Hippocampal formation (tissue), 2 donors: ENCODE measurements around the gene UNC5B.

Source experiments
- DNase-seq, 2 donors: peaks; one replicate each; lab custom pipeline; 2025; lab: John Stamatoyannopoulos, UW

The UNC5B gene

DNA sequence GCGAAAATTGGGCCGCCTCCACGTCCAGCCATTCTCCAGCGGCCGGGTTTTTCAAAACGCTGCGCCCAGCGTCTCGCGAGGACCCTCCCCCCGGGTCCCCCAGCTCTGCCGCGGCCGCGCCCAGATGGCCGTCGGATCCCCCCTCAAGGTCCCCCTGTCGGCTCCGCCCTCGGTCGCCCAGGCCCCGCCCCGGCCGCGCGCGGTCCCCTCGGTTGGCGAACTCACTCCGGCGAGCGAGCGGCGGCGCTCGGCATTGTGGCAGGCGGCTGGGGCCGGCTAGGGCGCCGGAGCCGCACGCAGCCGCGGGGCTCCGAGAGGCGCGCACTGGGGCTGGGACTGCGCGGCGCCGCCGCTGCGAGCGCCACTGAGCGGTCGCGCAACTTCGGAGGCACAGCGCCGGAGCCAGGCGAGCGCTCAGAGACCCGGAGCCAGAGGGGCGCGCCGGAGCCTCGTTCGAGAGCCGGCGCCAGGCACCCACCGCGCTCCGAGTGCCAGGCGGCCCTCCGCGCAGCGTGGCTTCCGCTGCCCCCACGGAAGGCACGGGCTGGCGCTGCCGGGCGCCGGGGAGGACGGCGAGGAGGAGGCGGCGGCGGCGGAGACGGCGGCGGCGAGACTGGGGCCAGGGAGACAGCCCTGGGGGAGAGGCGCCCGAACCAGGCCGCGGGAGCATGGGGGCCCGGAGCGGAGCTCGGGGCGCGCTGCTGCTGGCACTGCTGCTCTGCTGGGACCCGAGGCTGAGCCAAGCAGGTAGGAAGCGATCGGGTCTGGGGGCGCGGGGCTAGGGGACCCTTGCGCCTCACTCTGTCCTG lies at the start of gene UNC5B:
Gene UNC5B, plus strand, starts transcription at position 253 of the 809 bp plus-strand sequence. Its CDS starts 416 bp downstream, at position 669.
- DNase-seq, result peak; percentile 91 to 92

DNA sequence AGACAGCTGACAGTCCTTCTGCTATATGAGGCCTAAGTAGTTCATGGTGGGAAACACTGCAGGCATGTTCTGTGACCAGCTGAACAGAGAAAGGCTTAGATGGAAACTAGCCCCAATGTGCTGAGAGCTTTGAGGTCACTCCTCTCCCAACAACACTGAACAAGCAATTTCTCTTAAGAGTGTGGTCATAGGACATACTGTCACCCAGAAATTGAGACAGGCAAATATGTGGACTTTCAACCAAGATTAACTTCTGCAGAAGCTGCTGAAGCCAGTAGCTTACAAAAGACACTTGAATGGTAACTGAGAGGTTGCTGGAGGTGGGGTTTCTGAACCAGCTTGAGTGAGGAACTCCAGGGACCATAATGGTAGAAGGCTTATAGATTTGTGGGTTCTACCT lies 38.9 kb upstream of the UNC5B start:
- no peak for DNase-seq

DNA sequence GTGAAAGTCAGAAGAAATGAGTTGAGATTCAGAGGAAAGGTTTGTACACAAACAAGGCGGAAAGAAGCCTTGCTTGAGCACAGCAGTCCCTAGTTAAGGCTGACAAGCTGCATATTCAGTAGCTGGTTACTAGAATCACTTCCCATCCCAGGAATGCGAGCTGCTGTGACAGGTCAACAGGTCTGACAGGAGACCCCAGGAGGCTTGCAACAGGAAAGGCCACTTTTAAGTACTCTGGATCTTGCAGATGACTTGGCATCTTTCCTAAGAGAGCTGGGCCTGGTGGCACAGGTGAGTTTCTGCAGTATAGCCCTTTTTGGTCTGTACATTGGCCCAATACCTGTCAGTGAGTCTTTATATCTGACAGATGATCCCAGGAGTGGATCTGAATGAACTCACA lies 35.7 kb upstream of the UNC5B start:
- DNase-seq, result no peak

DNA sequence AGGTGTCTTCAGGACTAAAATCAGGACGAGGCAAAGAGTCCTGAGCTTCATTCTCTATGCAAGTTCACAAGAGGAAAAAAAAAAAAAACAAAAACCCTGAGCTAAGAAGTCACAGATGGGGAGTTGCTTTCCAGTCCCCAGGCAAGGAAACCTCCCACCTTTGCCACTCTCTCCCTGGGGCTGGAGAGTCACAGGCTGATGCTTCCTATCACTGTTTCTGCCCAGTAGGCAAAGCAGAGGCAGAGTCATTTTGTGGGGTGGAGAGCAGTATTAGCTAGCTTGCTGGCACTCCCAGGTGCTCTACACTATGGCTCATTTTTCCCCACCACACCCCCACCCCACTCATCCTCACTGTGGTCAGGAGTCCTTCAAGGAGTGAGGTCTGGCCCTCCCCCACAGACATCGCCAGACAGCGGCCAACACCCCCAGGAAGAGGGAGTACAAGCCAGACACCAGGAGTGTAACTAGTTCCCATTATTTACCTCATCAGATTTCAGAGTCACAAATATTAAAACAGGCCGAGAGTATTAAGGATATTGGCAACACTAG lies 34.6 kb upstream of the UNC5B start:
- no peak for DNase-seq

DNA sequence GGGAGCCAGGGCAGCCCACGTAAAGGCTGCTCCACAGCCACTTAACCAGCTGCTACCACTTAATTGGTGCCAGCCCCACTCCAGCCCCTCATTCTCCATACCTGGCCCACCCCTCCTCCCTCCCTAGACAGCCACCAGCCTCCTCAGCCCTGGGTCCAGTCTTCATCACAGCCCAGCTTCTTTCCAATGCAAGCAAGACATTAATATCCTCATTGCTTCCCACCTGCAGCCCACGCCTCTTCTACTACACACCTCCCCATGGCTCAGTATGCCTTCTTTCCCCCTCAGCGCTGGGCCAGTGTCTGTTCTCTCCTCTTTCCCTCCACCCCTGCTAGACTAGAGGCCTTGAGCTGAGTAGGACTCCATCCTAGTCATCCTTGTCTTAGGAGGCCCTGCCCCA lies 33.5 kb upstream of the UNC5B start:
- DNase-seq, result no peak

DNA sequence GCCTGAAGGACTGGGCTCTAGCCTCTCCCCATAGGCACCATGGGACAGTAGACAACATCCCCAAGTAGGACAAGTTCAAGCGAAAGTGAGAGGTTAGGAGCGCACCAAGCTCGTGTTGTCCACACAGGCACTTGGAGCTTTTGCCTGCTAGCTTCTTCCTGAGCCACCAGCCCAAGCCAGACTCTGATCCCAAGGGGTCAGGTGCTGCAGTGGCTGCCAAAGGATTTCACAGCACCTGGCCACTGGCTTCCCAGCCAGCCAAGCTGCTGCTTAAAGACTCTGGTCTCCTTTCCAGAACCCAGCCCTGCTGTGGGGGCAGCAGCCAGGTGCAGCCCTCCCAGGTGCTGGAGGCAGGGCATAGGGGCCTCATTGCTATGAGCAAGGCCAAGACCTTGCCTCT lies 33.0 kb upstream of the UNC5B start:
- no peak for DNase-seq

DNA sequence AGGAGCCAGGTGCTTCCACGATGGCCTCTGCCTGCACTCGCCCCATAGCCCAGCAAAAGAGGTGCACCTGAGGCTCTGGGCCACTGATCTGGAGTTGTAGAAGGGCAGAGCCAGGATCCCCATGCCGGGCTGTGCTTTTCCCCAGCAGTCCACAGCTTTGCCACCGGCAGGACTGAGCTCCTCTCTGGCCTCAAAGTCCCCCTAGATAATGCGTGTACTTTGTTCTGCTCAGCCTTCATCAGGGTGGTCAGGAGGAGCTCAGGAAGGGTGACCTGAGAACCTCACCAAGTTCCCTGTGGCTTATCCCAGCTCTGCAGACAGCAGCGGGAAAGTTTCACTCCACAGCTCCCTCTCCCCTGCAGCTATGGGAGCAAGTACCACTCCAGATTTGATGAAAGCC lies 27.9 kb upstream of the UNC5B start:
- no peak for DNase-seq

DNA sequence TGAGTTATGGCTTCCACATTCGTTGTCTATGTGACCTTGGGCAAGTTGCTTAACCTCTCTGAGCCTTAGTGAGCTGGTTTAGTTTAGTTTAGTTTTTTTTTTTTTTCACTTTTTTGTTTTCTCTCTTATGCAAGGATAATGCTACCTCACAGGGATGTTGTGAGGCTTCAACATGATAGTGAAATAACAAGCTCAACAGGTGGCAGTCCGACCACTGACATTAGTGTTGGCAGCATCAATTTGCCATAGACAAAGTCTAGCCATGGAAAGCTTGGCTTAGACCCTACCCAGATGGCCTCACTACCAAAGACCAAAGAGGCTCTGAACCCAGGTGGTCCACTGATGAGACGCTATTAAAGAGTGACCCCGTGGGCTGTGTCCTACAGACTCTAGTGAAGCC lies 27.2 kb upstream of the UNC5B start:
- no peak for DNase-seq

DNA sequence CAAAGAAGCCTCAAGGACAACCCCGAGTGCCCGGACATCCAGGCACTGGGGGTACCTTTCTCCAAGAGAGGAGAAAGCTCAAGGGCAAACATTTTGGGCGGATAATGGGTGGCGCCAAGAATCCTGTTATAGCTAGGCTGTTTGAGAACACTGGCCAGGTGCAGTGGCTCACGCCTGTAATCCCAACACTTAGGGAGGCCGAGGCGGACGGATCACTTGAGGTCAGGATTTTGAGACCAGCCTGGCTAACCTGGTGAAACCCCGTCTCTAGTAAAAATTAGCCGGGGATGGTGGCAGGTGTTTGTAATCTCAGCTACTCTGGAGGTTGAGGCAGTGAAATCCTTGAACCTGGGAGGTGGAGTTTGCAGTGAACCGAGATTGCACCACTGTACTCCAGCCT lies 25.2 kb upstream of the UNC5B start:
- DNase-seq, result no peak

DNA sequence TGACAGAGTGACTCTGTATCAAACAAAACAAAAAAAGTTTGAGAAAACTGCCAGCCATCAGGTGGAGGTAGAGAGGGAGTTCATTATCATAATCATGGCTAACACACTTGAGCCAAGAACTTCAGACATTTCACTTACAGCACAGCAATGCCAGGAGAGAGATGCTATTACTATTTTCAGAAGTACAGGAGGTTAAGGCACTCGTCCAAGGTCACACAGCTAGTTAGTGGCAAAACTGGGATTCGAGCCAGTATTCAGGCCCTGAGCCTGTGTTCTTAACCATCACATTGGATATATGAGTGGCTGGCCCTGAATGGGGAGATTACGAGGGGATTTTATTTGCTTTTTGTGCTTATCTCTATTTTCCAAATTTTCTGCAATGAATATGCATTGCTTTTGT lies 24.8 kb upstream of the UNC5B start:
- no peak for DNase-seq

DNA sequence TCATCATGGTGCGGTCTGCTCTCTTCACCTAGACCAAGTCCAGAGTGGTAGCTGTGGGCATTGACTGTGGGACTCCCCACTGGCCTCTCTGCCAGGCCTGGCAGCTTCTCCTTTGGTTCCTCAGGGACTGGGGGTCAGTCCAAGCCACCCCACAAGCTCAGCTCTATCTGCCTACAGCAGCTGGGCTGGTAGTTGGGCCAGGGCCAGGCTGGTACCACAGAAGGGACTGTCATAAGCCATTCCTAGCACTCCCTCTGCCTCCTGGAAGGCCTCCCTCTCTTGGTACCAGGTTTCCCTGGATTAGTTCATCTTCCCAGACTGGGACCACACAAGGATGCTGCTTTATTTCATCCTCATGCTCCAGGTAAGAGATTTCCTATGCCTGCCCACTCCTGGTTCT lies 24.2 kb upstream of the UNC5B start:
- peak; percentile 6 to 24 for DNase-seq

DNA sequence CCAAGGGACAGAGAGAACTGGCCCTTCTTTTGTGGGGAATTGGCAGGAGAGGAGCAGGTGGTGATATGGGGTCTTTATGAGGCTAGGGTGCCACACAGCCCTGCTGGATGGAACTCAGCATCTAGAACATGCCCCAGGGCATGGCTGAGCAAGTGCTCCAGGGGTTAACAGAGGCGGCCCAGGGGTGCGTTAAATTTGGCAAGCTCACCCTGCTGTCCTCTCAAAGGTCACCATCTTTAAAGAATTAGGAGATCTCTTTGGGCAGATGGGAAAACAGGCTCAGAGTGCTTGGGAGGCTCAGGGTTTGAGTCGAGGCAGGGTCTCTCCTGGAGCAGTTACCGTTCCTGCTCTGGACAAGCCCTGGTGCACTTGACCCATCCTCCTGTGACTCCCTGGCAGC lies 21.4 kb upstream of the UNC5B start:
- DNase-seq, result no peak

DNA sequence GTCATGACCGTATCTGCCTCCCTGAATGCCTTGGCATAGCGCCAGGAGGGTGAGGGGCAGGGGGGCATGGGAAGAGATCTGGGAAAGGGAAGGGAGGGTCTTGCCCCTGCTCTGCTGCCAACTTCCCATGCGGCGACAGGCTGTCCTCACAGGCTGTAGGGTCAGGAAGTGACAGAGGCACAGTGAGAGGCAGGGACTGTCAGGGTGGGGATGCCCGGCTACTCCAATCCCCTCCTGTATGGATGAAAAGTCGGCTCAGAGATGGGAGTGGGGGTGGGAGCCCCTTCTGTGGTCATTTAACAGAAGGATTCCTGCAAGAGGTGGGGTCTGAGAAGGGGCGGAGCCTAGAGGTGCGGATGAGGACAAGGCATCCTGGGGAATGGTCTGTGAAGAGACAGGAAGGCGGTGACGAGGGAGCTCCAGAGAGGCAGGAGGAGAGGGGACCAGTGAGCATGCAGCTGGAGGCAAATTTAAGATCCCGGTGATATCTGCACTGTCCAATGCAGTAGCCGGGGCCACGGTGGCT lies 20.8 kb upstream of the UNC5B start:
- DNase-seq, result no peak

DNA sequence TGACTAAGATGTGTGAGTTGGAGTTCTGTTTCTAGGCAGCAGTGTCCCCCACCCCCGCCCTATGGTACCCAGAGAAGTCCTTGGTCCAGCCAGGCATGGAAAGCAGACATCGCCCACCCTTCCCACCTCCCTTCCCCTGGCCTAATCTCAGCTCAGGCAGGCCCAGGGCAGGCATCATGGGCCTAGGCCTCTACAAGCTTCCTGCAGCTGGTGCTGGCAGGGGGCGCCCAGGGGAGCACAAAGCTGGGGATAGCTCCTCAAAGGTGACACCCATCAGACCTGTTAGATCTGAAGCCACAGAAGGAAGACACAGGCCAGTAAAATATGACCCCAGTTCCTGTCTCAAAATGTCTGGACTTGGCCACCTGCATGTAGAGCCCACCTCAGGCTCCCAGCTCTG lies 18.9 kb upstream of the UNC5B start:
- no peak for DNase-seq

DNA sequence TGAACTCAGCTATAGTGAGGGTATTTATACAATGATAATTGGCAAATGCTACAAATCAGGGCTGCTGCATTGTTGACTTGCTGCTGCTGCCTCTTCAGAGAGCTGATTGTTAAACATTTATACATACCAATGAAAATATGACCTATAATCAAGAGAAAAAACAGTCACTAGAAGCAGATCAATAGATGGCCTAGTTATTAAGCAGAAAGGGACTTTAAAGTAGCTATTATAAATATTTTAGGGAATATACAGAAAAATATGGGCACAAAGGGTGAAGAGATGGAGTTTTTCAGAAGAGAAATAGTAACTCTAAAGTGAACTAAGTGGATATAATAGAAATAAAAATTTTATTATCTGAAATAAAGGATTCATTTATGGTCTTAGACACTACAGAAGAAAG lies 14.4 kb upstream of the UNC5B start:
- no peak for DNase-seq

DNA sequence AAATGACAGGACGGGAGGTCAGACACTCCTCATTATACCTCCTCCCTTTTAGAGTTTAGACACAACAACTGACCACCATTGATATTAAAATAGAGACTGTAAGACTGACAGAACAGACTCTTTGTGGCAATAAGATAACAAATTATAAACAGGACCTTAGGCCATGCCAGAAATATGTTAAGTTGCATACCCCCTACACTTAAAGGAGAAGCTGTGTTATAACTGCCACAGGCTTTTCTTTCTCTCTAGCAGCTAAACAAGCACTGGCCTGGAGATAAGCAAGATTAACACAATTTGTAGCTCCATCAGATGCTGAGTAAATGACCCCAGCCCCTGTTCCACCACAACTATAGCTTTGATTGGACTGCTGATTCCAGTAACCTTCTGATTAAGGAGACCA lies 10.5 kb upstream of the UNC5B start:
- no peak for DNase-seq

DNA sequence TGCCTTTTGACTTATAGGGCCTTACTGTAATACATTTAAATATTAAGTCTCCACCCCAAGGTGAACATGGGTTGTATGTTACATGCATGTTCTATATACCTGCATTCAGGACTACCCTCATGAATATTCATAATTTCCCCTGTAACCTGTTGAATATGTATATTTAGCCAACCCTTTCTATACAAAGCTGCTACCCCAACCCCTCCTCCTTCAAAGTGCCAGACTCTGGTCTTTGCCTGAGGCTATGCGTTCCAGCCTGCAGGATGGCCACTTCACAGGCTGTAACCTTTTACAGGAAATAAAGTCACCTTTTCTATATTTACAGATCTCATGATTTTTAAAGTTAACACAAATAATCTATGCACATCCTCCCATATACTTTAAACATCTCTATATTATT lies 10.1 kb upstream of the UNC5B start:
- no peak for DNase-seq

DNA sequence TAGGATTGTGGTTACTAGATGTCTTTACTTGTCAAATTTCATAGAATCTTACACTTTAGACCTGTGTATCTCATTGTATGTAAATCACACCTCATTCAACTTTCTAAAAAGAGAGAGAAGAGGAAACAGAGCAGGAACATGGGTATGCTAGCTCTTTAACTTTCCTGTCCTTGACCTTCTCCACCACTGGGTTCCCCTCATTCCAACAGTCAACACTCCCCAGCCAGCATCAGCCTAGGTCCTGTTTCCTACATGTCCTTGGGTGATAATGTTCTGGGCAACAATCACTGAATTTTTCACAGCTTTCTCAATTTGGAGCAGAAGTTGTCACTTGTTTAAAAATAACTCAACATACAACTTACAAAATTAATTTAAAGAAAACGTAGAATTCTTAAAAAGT lies 9.2 kb upstream of the UNC5B start:
- no peak for DNase-seq

DNA sequence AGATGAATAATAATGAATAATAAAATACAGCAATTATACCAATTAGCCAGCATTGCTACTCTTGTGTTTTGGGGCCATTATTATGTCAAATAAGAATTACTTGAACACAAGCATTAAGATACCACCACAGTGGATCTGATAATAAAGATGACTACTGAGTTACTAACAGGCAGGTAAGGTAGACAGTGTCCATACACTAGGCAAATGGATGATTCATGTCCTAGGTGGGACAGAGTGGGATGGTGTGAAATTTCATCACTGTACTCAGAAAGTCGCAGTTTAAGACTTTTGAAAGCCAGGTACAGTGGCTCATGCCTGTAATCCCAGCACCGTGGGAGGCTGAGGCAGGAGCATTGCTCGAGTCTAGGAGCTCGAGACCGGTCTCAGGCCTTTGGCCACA lies 8.7 kb upstream of the UNC5B start:
- DNase-seq, result no peak

DNA sequence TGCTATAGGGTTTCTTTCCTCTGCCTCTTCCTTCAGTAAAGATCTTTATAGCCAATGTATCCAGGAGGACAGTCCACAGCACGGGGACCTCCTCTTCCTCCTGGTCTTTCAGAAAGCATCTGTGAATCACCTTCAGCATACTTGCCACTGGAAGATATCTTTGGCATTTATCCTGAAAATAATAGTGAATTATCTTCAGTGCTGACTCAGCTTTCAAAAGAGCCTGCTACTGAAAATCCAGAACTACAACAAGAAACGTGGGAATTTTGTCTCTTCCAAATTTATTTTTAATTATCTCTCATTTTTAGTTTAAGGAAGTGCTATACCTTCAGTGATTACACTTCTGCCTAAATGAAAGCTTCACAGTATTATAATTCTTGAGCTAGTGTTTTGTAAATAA lies 7.6 kb upstream of the UNC5B start:
- no peak for DNase-seq

DNA sequence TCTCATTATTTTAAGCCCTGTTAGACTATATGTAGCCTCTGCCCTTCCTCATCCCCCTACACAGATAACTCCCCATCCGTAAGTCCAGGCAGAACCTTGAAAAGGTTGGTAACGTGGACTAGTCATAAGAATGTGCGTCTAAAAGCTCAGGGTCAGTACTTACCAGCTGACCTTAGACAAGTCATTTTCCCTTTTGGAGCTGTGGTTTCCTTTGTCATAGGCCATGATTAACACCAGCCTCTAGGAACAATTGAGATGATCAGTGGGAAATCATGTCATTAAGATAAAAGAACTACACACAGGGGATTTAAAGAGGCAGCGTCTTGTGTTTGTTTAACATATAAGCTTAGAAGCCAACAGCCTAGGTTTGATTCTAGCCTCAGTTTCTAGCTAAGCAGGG lies 6.9 kb upstream of the UNC5B start:
- no peak for DNase-seq

DNA sequence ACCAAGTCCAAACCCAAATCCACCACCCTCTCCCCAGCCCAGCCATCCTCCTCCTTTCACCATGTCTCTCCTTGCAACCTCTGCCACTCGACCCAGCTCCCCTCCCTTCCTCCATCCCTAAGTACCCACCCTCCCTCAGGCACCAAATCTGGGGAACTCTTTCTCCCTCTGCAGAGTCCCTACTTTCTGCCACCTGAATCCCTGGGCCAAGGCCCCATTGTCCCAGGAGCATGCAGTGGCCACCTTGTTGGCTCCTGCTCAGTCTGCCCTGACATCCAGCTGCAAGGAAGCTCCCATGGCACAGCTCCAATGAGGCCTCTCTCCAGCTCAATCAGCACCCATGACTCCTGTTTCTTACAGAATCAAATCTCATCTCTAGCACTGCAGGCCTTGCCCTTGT lies 5.5 kb upstream of the UNC5B start:
- no peak for DNase-seq

DNA sequence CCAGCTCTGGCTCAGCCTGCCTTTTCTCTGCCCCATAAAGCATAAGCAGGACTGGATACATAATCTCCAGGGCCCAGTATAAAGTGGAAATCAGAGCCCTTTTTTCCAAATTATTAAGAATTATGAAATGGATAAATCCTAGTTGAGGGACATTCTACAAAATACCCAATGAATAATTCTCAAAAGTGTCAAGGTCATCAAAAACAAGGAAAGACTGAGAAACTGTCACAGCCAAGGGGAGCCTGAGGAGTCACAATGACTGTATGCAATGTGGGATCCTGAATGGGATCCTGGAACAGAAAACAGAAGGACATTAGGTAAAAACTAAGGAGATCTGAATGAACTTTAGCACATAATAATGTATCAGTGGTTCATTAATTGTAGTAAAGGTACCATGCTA lies 4.8 kb upstream of the UNC5B start:
- no peak for DNase-seq

DNA sequence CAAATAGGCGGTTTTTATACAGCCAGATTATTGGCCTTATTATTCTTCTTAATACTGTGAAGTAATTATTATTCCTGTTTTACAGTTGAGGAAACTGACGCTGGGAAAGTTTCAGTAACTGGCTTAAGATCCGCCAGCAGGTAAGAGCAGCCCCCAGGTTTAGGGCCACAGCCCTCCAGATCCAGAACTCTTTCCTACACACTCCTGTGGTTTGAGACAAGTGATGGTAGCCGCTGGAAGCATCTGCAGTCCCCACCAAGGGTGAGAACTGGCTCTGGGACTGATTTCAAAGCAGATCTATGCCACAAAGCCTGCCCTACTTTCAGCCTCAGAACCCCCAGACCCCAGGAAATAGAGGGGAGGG lies 3.0 kb upstream of the UNC5B start:
- DNase-seq, result no peak
